UCSD-AML1 (cell line): ENCODE results near the gene RAB5A.
"Not testable (repeated sequence)": the region's sequence is repeated elsewhere in the genome, so short reads cannot be mapped to it uniquely, and the experiment has no call there.

Source experiments
- DNase-seq: peaks from one replicate; lab custom pipeline; 2025; ENCODE audit not compliant: unreplicated experiment; lab: John Stamatoyannopoulos, UW

RAB5A gene

DNA sequence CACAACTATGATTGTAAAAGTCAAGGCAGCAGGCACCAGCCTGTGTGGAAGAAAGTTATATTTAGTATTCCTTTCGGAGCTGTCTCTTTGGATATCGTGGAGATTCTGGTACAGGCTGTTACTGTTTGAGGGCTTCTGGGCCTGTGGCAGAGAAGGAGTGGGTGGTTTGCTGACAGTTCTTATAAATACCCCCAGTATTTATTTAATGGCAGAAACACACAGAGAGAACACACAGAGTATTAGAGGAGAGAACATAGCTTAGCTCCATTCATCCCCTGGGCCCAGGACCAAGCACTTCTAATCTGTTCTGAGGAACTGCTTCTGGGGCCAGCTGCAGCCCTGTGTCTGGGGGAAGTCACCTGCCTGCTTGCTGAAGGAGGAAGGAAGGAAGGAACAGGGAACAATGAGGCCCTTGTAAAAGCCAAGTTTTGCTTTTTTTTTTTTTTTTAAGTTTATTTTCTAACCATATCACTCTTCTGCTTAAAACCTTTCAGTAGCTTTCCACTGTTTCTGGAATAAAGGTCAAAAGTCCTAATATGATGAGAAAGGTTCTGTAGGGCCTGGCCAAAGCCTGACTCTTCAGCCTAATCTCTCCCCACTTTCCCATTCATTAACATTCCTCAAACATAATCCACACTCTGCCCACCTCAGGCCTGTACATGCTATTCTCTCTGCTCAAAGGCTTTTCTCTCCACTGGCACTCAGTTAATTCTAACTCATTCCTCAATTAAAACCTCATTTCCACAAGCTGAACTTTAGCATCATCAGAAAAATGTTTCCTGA lies 76.9 kb downstream of the RAB5A start:
- peak; percentile 26 for DNase-seq

GRCh38 chr3:20027136-20027535 lies 80.2 kb downstream of the RAB5A start:
- DNase-seq = no peak

- no peak for DNase-seq
These were observed 82.0 kb downstream of the RAB5A start for GRCh38 chr3:20028905-20029331.

GRCh38 chr3:20031939-20032338 lies 85.0 kb downstream of the RAB5A start:
- not testable (repeated sequence) for DNase-seq
